Activated CD8-positive, alpha-beta T cell treated with anti-CD3 and anti-CD28 coated beads for 36 hours (primary cell): ENCODE results near the gene TRMT2A. TPM values are rescaled to one million over a fixed set of nuclear protein-coding genes. Genes with fewer than 3 reads are reported as not detected.

Source experiments
- ATAC-seq: fragments of 200-7000 bp; cut with Tn5 transposase; one replicate; pipeline ENCODE4 v1.10.0; 2021; ENCODE audit warnings: mild to moderate bottlenecking, moderate library complexity
- CTCF ChIA-PET: fragments of 350-600 bp; sonication (Branson Sonifier 250); formaldehyde crosslinking; loops from one replicate; lab custom pipeline; 2021; ENCODE audit warnings: antibody characterized with exemption; lab: Charles Lee
- POLR2A ChIA-PET: fragments of 350-600 bp; sonication (Branson Sonifier 250); formaldehyde crosslinking; loops from one replicate; lab custom pipeline; 2021; ENCODE audit warnings: antibody characterized with exemption; lab: Charles Lee
- DNase-seq: peaks from one replicate; pipeline ENCODE4 v3.0.0-alpha.2; 2020
- H3K27ac Mint-ChIP-seq: one replicate; pipeline ENCODE4 v1.8.0; 2021; ENCODE audit warnings: mild to moderate bottlenecking, mixed read lengths
- H3K27me3 Mint-ChIP-seq: one replicate; pipeline ENCODE4 v1.8.0; 2021; ENCODE audit warnings: mixed read lengths
- H3K36me3 Mint-ChIP-seq: one replicate; pipeline ENCODE4 v1.8.0; 2021; ENCODE audit warnings: low read depth, mixed read lengths
- H3K4me1 Mint-ChIP-seq: one replicate; pipeline ENCODE4 v1.8.0; 2021; ENCODE audit warnings: low read depth, mixed read lengths
- H3K4me3 Mint-ChIP-seq: one replicate; pipeline ENCODE4 v1.8.0; 2021; ENCODE audit warnings: mild to moderate bottlenecking, moderate library complexity, mixed read lengths
- H3K9me3 Mint-ChIP-seq: one replicate; pipeline ENCODE4 v1.8.0; 2021; ENCODE audit warnings: mixed read lengths
- intact Hi-C: fragments of 100-400 bp; cut with micrococcal nuclease; formaldehyde crosslinking; loops from one replicate; pipeline ENCODE4 v1.10.0; 2022
- total RNA-seq, 2 experiments: library from RNA; stranded (reverse); gene quantifications; one replicate each; pipeline ENCODE4 v1.2.3, GENCODE V29; 2021
- TF ChIP-seq, protein P1 (sequence below): fragments of 200-600 bp; IDR thresholded peaks from one replicate; pipeline ENCODE4 v1.8.0; 2022; ENCODE audit warnings: antibody characterized with exemption, mild to moderate bottlenecking

TRMT2A gene
- total RNA-seq, 2 experiments from 2014 or later, result 101 to 105 TPM

DNA sequence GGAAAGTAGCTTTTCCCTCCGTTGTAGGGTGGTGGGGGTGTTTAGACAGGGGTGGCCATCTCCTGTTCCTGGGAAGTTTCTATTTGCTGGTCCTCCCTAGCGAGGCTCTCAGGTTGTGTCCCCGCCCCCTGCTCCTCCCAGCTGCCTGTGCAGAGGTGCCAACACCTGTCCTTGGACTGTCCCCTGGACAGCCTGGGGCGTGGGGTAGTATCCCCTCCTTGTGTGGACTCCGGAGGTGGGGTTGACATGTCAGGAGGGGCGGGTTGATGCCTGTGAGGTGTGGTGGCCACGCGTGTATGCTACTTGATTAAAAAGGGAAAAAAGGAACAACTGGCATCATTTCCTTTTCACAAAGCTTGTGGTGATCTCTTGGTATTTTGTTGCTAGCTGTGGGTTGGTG, 15.4 kb downstream of the TRMT2A start:
- TF ChIP-seq, protein P1, sequence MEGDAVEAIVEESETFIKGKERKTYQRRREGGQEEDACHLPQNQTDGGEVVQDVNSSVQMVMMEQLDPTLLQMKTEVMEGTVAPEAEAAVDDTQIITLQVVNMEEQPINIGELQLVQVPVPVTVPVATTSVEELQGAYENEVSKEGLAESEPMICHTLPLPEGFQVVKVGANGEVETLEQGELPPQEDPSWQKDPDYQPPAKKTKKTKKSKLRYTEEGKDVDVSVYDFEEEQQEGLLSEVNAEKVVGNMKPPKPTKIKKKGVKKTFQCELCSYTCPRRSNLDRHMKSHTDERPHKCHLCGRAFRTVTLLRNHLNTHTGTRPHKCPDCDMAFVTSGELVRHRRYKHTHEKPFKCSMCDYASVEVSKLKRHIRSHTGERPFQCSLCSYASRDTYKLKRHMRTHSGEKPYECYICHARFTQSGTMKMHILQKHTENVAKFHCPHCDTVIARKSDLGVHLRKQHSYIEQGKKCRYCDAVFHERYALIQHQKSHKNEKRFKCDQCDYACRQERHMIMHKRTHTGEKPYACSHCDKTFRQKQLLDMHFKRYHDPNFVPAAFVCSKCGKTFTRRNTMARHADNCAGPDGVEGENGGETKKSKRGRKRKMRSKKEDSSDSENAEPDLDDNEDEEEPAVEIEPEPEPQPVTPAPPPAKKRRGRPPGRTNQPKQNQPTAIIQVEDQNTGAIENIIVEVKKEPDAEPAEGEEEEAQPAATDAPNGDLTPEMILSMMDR, result no peak
- ChIA-PET POLR2A (interaction anchor here (0.8 to 4.0 kb wide), 8 partner anchors 8 to 34 kb away, joined by 3 to 36 read pairs (median 5); partner anchors contain the start of genes DGCR8, RANBP1 and TRMT2A), CTCF (interaction anchor here (1.1 to 3.9 kb wide), 4 partner anchors 10 to 27 kb away, joined by 3 to 43 read pairs (median 3); no protein-coding TSS in a partner anchor)
- Mint-ChIP-seq H3K4me3 (no peak overlapping the region), H3K9me3 (peaks cover 4% of the 10 kb centered on the region), H3K27ac (peak overlapping the region; percentile 86), H3K27me3 (no peaks in the 10 kb centered on the region), H3K36me3 (peaks cover 70% of the 10 kb centered on the region), H3K4me1 (peaks cover 57% of the 10 kb centered on the region)
- ATAC-seq (no peak), DNase-seq (no peak)
- intact Hi-C loops, result loop anchor here (2.0 kb wide), 1 partner anchor 15 kb away; the partner anchor contains the start of genes RANBP1 and TRMT2A

DNA sequence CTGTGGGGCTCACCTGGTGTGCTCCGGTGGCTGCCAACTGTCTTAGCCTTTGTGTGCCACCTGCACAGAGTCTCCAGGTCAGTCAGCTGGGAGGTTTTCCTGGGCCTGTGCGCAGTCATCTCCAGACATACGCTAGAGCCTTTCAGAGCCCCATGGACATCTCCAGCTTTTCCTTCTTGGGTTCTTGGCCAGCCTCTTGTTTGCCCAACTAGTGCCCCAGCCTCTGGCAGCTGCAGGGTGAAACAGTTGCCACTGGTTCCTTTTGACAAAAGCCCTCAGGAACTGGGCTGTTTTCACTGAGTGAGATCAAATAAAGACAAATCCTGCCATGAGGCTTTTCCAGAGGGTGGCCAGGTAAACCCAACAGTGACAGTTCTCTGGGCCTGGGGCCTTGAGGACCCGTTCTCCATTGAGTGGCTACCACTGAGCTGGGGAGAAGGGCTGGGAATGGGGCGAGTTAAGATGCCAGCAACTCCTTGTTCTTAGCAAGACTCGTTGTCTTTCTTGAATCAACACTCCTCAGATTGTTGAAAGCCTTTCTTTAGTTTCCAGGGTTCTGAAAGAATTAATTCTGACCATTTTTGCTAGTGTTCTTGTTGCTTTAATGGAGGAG, 17.8 kb downstream of the TRMT2A start:
- Mint-ChIP-seq H3K9me3 (peaks cover 8% of the 10 kb centered on the region), H3K27ac (peak overlapping the region; percentile 86), H3K4me3 (no peak overlapping the region), H3K36me3 (peaks cover 84% of the 10 kb centered on the region), H3K4me1 (peaks cover 78% of the 10 kb centered on the region), H3K27me3 (no peaks in the 10 kb centered on the region)
- DNase-seq (no peak), ATAC-seq (no peak)
- intact Hi-C loops, result no loop called here
- CTCF ChIA-PET, result interaction anchor here (0.7 kb wide), 1 partner anchor 12 kb away, joined by 3 read pairs; no protein-coding TSS in a partner anchor
- TF ChIP-seq, protein P1, result no peak
- POLR2A ChIA-PET, result interaction anchor here (1.0 to 3.8 kb wide), 2 partner anchors 13 to 23 kb away, joined by 3 to 36 read pairs; no protein-coding TSS in a partner anchor

DNA sequence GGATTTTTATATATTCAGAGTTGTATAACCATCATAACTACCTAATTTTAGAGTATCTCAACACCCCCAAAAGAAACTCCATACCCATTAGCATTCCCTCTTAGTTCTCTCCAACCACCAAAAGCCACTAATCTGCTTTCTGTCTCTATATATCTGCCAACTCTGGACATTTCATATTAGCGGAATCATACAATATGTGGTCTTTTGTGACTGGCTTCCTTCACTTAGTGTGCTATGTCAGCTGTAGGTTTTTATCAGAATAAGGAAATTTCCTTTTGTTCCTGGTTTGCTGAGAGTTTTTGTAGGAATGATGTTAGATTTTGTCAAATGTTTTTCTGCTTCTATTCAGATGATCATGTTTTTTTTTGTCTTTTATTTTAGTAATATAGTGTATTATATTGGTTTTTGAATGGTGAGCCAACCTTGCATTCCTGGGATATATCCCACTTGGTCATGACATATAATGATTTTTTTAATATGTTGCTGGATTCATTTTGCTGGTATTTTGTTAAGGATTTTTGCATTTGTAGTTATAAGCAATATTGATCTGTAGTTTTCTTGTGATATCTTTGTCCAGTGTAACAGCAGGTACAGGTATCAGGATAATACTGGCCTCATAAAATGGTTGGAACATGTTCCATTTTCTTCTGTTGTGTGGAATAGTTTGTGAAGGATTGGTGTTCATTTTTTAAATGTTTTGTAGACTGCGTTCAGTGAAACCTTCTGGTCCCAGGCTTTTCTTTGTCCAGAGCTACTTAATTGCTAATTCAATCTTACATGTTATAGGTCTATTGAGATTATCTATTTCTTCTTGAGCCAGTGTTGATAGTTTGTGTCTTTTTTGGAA, 20.2 kb downstream of the TRMT2A start:
- peaks cover 8% of the 10 kb centered on the region for H3K9me3 Mint-ChIP-seq
- no peak overlapping the region for H3K27ac Mint-ChIP-seq

DNA sequence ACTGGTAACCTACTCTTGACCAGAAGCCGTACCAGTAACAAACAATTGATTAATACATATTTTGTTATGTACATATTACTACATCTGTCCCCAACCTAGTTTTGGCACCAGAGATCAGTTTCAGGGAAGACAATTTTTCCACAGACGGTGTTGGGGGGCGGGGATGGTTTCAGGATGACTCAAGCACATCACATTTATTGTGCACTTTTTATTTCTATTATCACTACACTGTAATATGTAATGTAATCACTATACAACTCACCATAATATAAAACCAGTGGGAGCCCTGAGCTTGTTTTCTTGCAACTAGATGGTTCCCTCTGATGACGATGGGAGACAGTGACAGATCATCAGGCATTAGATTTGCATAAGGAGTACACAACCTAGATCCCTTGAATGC, 21.5 kb downstream of the TRMT2A start:
- peak; percentile 12 for ATAC-seq
- CTCF ChIA-PET, result interaction anchor here (1.2 to 2.4 kb wide), 4 partner anchors 9 to 82 kb away, joined by 3 to 10 read pairs (median 5); no protein-coding TSS in a partner anchor
- TF ChIP-seq, protein P1, result no peak
- intact Hi-C loops, result no loop called here
- POLR2A ChIA-PET, result interaction anchor here (0.8 to 1.2 kb wide), 6 partner anchors 9 to 28 kb away, joined by 3 to 6 read pairs (median 3); no protein-coding TSS in a partner anchor
- Mint-ChIP-seq H3K9me3 (peaks cover 8% of the 10 kb centered on the region), H3K4me3 (no peak overlapping the region), H3K4me1 (peaks cover 86% of the 10 kb centered on the region), H3K27me3 (no peaks in the 10 kb centered on the region), H3K27ac (peak overlapping the region; percentile 75), H3K36me3 (peaks cover 96% of the 10 kb centered on the region)
- peak; percentile 74 for DNase-seq

More for the DNA sequence above, 20.2 kb downstream of the TRMT2A start:
- no peak overlapping the region for H3K4me3 Mint-ChIP-seq
- no peak for ATAC-seq
- peaks cover 92% of the 10 kb centered on the region for H3K36me3 Mint-ChIP-seq
- ChIA-PET POLR2A (interaction anchor here (0.6 to 1.7 kb wide), 6 partner anchors 14 to 75 kb away, joined by 3 to 8 read pairs (median 4); partner anchors contain the start of gene TRMT2A), CTCF (interaction anchor here (1.0 to 2.4 kb wide), 5 partner anchors 11 to 83 kb away, joined by 3 to 10 read pairs (median 3); no protein-coding TSS in a partner anchor)
- H3K27me3 Mint-ChIP-seq, result no peaks in the 10 kb centered on the region
- intact Hi-C loops, result no loop called here
- TF ChIP-seq, protein P1, result no peak
- H3K4me1 Mint-ChIP-seq, result peaks cover 86% of the 10 kb centered on the region
- DNase-seq, result no peak
